HEK293T (cell line): ENCODE results near the gene KDM8.
A peak's percentile ranks its signal among the peaks of the same experiment; 100 is the strongest.

Experiments used
- CTCF ChIA-PET: fragments of 350-600 bp; formaldehyde crosslinking; extraction: SDS; loops from one replicate; lab custom pipeline; 2021; ENCODE audit warnings: antibody characterized with exemption, inconsistent platforms; lab: Yijun Ruan, JAX
- POLR2A ChIA-PET: fragments of 350-600 bp; formaldehyde crosslinking; extraction: SDS; loops from one replicate; lab custom pipeline; 2020; ENCODE audit warnings: antibody characterized with exemption, inconsistent platforms; lab: Yijun Ruan, JAX
- DNase-seq: peaks from one replicate; pipeline ENCODE4 v3.0.0; 2012; ENCODE audit warnings: mixed read lengths; ENCODE audit errors: extremely low spot score
- ARNT ChIP-seq: fragments of 450-650 bp; IDR thresholded peaks from 2 replicates; pipeline ENCODE4 v1.6.1; 2017; ENCODE audit warnings: mild to moderate bottlenecking
- BHLHE40 ChIP-seq: fragments of 450-650 bp; IDR thresholded peaks from 2 replicates; pipeline ENCODE4 v1.6.1; 2016; ENCODE audit warnings: mild to moderate bottlenecking, moderate library complexity, borderline replicate concordance
- CTBP1 ChIP-seq: fragments of 450-650 bp; IDR thresholded peaks from 2 replicates; pipeline ENCODE4 v1.6.1; 2016; ENCODE audit warnings: borderline replicate concordance
- ELF4 ChIP-seq: fragments of 450-650 bp; IDR thresholded peaks from 2 replicates; pipeline ENCODE4 v1.6.1; 2017; ENCODE audit warnings: antibody characterized with exemption
- FOXA1 ChIP-seq: fragments of 450-650 bp; IDR thresholded peaks from 2 replicates; pipeline ENCODE4 v1.6.1; 2016; ENCODE audit warnings: mild to moderate bottlenecking
- FOXK2 ChIP-seq: fragments of 450-650 bp; IDR thresholded peaks from 2 replicates; pipeline ENCODE4 v1.6.1; 2016; ENCODE audit warnings: mild to moderate bottlenecking
- FOXM1 ChIP-seq: fragments of 450-650 bp; IDR thresholded peaks from 2 replicates; pipeline ENCODE4 v1.6.1; 2017; ENCODE audit warnings: mild to moderate bottlenecking, borderline replicate concordance
- HDGF ChIP-seq: fragments of 450-650 bp; IDR thresholded peaks from 2 replicates; pipeline ENCODE4 v1.6.1; 2017; ENCODE audit warnings: antibody characterized with exemption, borderline replicate concordance
- L3MBTL2 ChIP-seq: fragments of 450-650 bp; conservative IDR thresholded peaks from 2 replicates; pipeline ENCODE4 v1.6.1; 2016; ENCODE audit warnings: mild to moderate bottlenecking
- LEF1 ChIP-seq: fragments of 450-650 bp; IDR thresholded peaks from 2 replicates; pipeline ENCODE4 v1.6.1; 2017; ENCODE audit warnings: mild to moderate bottlenecking, borderline replicate concordance
- NFRKB ChIP-seq: fragments of 450-650 bp; IDR thresholded peaks from 2 replicates; pipeline ENCODE4 v1.6.1; 2016; ENCODE audit warnings: mild to moderate bottlenecking, moderate library complexity
- PKNOX1 ChIP-seq: fragments of 450-650 bp; IDR thresholded peaks from 2 replicates; pipeline ENCODE4 v1.6.1; 2016
- SP1 ChIP-seq: fragments of 450-650 bp; IDR thresholded peaks from 2 replicates; pipeline ENCODE4 v1.6.1; 2017
- SUZ12 ChIP-seq: fragments of 450-650 bp; IDR thresholded peaks from 2 replicates; pipeline ENCODE4 v1.6.1; 2016; ENCODE audit warnings: mild to moderate bottlenecking
- TARDBP ChIP-seq: fragments of 450-650 bp; IDR thresholded peaks from 2 replicates; pipeline ENCODE4 v1.6.1; 2016
- ZNF384 ChIP-seq: fragments of 450-650 bp; IDR thresholded peaks from 2 replicates; pipeline ENCODE4 v1.6.1; 2016

The KDM8 gene

GRCh38 chr16:27177031-27177774, 26.1 kb upstream of the KDM8 start:
- DNase-seq: no peak
- ChIA-PET POLR2A (no interaction called here), CTCF (no interaction called here)
- TF ChIP-seq L3MBTL2 (no peak), SP1 (no peak), FOXM1 (no peak), SUZ12 (no peak)

- TF ChIP-seq FOXM1 (no peak), ZNF384 (no peak), BHLHE40 (no peak), NFRKB (no peak), PKNOX1 (no peak), SP1 (no peak), LEF1 (no peak), SUZ12 (no peak), HDGF (no peak)
- peak; percentile 84 for DNase-seq
- ChIA-PET CTCF (interaction anchor here (0.9 to 2.0 kb wide), 7 partner anchors 11 to 196 kb away, joined by 3 to 10 read pairs (median 3); partner anchors contain the start of gene KDM8), POLR2A (interaction anchor here (2.0 kb wide), 1 partner anchor 24 kb away, joined by 11 read pairs; the partner anchor contains the start of gene KDM8)
Observed at GRCh38 chr16:27179500-27180072, 23.7 kb upstream of the KDM8 start.

GRCh38 chr16:27181019-27181790, 22.1 kb upstream of the KDM8 start:
- CTCF ChIA-PET: no interaction called here
- DNase-seq: peak; percentile 19
- TF ChIP-seq ARNT (no peak), HDGF (no peak), PKNOX1 (no peak), SUZ12 (no peak), NFRKB (no peak), FOXK2 (no peak), ZNF384 (no peak), ELF4 (no peak), SP1 (no peak), TARDBP (no peak), L3MBTL2 (no peak), FOXM1 (no peak), BHLHE40 (no peak), FOXA1 (no peak)
- POLR2A ChIA-PET: interaction anchor here (1.6 kb wide), 1 partner anchor 22 kb away, joined by 5 read pairs; the partner anchor contains the start of gene KDM8

GRCh38 chr16:27182906-27183405, 20.4 kb upstream of the KDM8 start:
- CTCF ChIA-PET: no interaction called here
- no peak for DNase-seq
- TF ChIP-seq ZNF384 (no peak), LEF1 (no peak), PKNOX1 (no peak), HDGF (no peak), FOXM1 (no peak), SP1 (no peak), FOXA1 (no peak), TARDBP (no peak), L3MBTL2 (no peak), SUZ12 (no peak), BHLHE40 (no peak), CTBP1 (no peak), NFRKB (no peak), FOXK2 (no peak), ARNT (no peak), ELF4 (no peak)
- POLR2A ChIA-PET: no interaction called here

- ChIA-PET CTCF (no interaction called here), POLR2A (no interaction called here)
- TF ChIP-seq PKNOX1 (no peak), FOXA1 (no peak), SUZ12 (no peak), ARNT (no peak), FOXM1 (no peak), SP1 (no peak), BHLHE40 (no peak), L3MBTL2 (no peak), CTBP1 (no peak), ZNF384 (no peak), HDGF (no peak), TARDBP (no peak), LEF1 (no peak), FOXK2 (no peak)
- no peak for DNase-seq
Observed at GRCh38 chr16:27185776-27186130, 17.6 kb upstream of the KDM8 start.
